ENCODE results near the gene CARHSP1. TPM values are rescaled to one million over a fixed set of nuclear protein-coding genes. Genes with fewer than 3 reads are reported as not detected.

CARHSP1 gene
- total RNA-seq, 4 donors from 2014 or later = 89.3 to 135 (median 124) TPM

DNA sequence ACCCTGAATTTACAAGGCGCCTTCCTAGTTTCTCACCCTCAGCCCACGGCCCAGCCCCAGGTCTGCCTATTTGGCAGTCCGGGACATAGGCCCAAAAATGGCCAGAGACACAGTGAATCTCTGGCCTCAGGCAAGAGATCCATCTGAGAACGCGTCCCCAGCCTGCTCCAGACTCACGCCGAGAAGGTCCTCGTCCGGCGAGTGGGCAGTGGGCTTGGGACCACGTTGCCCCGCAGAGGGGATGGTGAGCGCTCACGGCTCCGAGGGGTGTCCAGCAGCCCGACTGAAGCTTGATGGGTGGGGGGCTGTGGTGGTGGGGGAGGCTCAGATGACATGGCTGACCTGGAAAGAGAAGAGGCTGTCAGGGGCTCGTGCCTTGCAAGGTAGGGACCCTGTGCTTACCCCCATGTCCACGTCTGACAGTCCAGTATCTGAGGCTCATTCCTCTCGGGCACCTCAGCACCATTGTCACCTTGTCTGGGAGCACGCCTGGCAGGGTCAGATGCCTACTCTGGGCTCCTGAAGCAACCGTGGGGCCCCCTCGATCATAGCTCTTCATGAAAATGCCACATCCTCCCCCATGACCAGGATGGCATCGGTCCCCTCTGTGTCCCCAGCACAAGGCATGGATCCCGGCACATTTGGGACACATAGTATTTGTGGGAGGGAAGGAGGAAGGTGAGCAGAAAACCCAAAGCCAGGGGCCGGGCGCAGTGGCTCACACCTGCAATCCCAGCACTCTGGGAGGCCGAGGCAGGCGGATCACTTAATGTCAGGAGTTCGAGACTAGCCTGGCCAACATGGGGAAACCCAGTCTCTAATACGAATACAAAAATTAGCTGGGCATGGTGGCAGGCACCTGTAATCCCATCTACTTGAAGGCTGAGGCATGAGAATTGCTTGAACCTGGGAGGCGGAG lies 9.6 kb downstream of the CARHSP1 start:
- ATAC-seq (ENCODE audit: low FRiP score) = no peak
- DNase-seq (ENCODE audit: low spot score) = no peak
- no peak for TF ChIP-seq CTCF (IDR thresholded peaks at IDR 0.05)

DNA sequence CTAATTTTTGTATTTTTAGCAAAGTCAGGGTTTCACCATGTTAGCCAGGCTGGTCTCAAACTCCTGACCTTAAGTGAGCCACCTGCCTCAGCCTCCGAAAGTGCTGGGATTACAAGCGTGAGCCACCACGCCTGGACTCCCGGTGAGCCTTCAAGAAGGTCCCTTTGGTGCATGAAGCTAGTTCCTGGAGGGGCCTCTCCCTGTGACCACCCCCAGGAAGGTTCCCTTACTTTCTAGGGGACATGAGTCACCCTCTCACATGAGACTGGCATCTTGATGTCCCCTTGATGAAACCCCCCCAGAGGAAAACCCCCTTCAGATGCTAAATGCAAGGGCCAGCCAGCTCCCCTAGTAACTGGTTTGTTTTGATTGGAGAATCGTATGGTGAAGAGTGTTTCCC lies 12.8 kb downstream of the CARHSP1 start:
- TF ChIP-seq CTCF (IDR thresholded peaks at IDR 0.05) = no peak
- ATAC-seq (ENCODE audit: low FRiP score) (no peak), DNase-seq (ENCODE audit: low spot score) (no peak)

GRCh38 chr16:8855051-8855786 lies 13.6 kb downstream of the CARHSP1 start:
- DNase-seq (ENCODE audit: low spot score) = peak; percentile 20
- ATAC-seq (ENCODE audit: low FRiP score) = no peak
- no peak for TF ChIP-seq CTCF (IDR thresholded peaks at IDR 0.05)

- ATAC-seq (ENCODE audit: low FRiP score) (no peak), DNase-seq (ENCODE audit: low spot score) (peak; percentile 22)
- no peak for TF ChIP-seq CTCF (IDR thresholded peaks at IDR 0.05)
Measured at GRCh38 chr16:8854298-8854948, 14.4 kb downstream of the CARHSP1 start.

DNA sequence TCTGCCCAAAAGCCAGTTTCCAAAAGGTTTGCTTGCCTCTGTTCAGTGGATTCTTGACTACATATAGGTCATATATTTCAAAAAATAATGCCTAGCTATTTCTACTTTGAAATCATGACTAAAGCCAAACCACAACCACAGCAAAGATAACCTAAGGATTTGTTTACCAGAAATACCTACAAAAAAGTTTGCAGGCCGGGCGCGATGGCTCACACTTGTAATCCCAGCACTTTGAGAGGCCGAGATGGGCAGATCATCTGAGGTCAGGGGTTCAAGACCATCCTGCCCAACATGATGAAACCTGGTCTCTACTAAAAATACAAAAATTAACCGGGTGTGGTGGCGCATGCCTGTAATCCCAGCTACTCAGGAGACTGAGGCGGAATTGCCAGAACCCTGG lies 15.2 kb downstream of the CARHSP1 start:
- DNase-seq (ENCODE audit: low spot score) = peak; percentile 14
- ATAC-seq (ENCODE audit: low FRiP score) = no peak
- no peak for TF ChIP-seq CTCF (IDR thresholded peaks at IDR 0.05)

GRCh38 chr16:8853150-8853549 lies 15.7 kb downstream of the CARHSP1 start:
- ATAC-seq (ENCODE audit: low FRiP score) = no peak
- TF ChIP-seq CTCF (IDR thresholded peaks at IDR 0.05) = no peak

More at GRCh38 chr16:8853150-8853549, 15.7 kb downstream of the CARHSP1 start:
- no peak for DNase-seq (ENCODE audit: low spot score)

All from omental fat pad (tissue), 4 donors.